Measurements from ENCODE around the gene FAM20A. TPM values are rescaled to one million over a fixed set of nuclear protein-coding genes. Genes with fewer than 3 reads are reported as not detected.

FAM20A gene
- polyA plus RNA-seq, 1 donor (not counting 4 experiments of a cell fraction or from before 2014, with no cell fraction given): not detected

GRCh38 chr17:68511254-68511670, 89.9 kb downstream of the FAM20A start:
- DNase-seq (ENCODE audit: low read depth, low spot score) (no peak), FAIRE-seq (no peak)
- H3K4me3 ChIP-seq (ENCODE audit: control insufficient read depth in 2 of 3, extremely low read depth in 1 of 3, insufficient read depth in 2 of 3, low read depth in 1 of 3, low read length in 3 of 3): peak overlapping the region; percentile 92 to 99 (median 97)
- no peaks in the 10 kb centered on the region for H3K27me3 ChIP-seq (ENCODE audit: control insufficient read depth, extremely low read depth, insufficient read depth, low read length)
- H3K36me3 ChIP-seq (ENCODE audit: control insufficient read depth in 2 of 2, extremely low read depth in 1 of 2, insufficient read depth in 2 of 2, low read length in 2 of 2): peaks cover 2 to 7% of the 10 kb centered on the region in 2 experiments
- H3K9ac ChIP-seq (ENCODE audit: control insufficient read depth, extremely low read depth, insufficient read depth, low read length): peak overlapping the region; percentile 95
- H3K27ac ChIP-seq (ENCODE audit: control insufficient read depth, insufficient read depth, low read length): peak overlapping the region; percentile 96
- peaks cover 3% of the 10 kb centered on the region for H4K20me1 ChIP-seq (ENCODE audit: control insufficient read depth, extremely low read depth, insufficient read depth, low read length)
- peak overlapping the region; percentile 89 for H2AFZ ChIP-seq (ENCODE audit: control insufficient read depth, low read length)
- H3K4me2 ChIP-seq (ENCODE audit: control insufficient read depth, extremely low read depth, insufficient read depth, low read depth, low read length): peak overlapping the region; percentile 99
- no peaks in the 10 kb centered on the region for H3K9me1 ChIP-seq (ENCODE audit: control insufficient read depth, extremely low read depth, insufficient read depth, low read length)
- peaks cover 40% of the 10 kb centered on the region for H3K79me2 ChIP-seq (ENCODE audit: control insufficient read depth, insufficient read depth, low read length)
- dilution Hi-C loops (cut with MboI; ENCODE audit: extremely low pct_ligation_motif_present, low sequenced_read_pairs): no loop called here
- H3K4me1 ChIP-seq (ENCODE audit: control insufficient read depth, extremely low read depth, insufficient read depth, low read length): peaks cover 27% of the 10 kb centered on the region
- TF ChIP-seq, protein P1, sequence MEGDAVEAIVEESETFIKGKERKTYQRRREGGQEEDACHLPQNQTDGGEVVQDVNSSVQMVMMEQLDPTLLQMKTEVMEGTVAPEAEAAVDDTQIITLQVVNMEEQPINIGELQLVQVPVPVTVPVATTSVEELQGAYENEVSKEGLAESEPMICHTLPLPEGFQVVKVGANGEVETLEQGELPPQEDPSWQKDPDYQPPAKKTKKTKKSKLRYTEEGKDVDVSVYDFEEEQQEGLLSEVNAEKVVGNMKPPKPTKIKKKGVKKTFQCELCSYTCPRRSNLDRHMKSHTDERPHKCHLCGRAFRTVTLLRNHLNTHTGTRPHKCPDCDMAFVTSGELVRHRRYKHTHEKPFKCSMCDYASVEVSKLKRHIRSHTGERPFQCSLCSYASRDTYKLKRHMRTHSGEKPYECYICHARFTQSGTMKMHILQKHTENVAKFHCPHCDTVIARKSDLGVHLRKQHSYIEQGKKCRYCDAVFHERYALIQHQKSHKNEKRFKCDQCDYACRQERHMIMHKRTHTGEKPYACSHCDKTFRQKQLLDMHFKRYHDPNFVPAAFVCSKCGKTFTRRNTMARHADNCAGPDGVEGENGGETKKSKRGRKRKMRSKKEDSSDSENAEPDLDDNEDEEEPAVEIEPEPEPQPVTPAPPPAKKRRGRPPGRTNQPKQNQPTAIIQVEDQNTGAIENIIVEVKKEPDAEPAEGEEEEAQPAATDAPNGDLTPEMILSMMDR (optimal IDR thresholded peaks at IDR 0.05 in 1 of 3, IDR thresholded peaks at IDR 0.05 in 1 of 3, conservative IDR thresholded peaks at IDR 0.05 in 1 of 3; ENCODE audit: extremely low read depth in 1 of 3, insufficient read depth in 2 of 3, low read length in 3 of 3): no peak
- TF ChIP-seq EZH2 (IDR thresholded peaks at IDR 0.05; ENCODE audit: low read length): no peak
- no peaks in the 10 kb centered on the region for H3K9me3 ChIP-seq (ENCODE audit: control insufficient read depth, low read depth, low read length)

DNA sequence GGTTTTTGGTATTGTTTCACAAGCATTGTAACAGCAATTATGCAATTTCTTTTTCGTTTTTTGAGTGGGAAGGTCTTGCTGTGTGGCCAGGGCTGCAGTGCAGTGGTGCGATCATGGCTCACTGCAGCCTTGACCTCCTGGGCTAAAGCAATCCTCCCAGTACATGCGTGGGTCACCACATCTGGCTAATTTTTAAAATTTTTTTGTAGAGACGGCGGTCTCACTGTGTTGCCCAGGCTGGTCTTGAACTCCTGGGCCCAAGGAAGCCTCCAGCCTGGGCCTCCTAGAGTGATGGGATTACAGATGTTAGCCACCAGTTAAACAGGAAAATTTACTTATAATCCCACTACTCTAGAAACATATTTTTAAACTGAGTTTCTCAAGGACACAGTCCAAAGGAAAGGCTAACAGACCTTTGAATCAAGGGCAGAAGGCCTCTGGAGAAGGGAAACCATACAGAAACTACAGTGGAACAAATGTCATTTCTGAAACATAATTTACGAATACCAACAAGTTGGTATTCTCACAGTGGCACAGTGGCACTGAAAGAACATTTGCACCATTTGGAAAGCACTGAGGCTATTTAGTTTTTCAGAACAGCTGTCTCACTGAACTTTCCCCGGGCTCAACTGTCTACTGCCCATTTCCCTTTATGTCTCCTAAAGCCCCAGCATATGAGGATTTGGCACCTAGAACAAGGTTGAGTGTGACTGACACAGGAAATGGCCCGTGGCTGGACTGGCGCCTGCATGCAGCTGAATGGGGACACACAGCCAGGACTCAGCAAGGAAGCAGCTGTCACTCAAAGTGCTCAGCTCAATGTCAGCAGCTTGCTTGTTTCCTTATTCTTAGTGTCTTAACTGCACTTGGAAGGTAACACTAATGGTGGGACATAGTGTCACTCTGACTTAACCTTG, 91.8 kb downstream of the FAM20A start:
- peaks cover 22% of the 10 kb centered on the region for H3K79me2 ChIP-seq (ENCODE audit: control insufficient read depth, insufficient read depth, low read length)
- peaks cover 19% of the 10 kb centered on the region for H3K4me1 ChIP-seq (ENCODE audit: control insufficient read depth, extremely low read depth, insufficient read depth, low read length)
- TF ChIP-seq EZH2 (IDR thresholded peaks at IDR 0.05; ENCODE audit: low read length): no peak
- TF ChIP-seq, protein P1 (optimal IDR thresholded peaks at IDR 0.05 in 1 of 3, IDR thresholded peaks at IDR 0.05 in 1 of 3, conservative IDR thresholded peaks at IDR 0.05 in 1 of 3; ENCODE audit: extremely low read depth in 1 of 3, insufficient read depth in 2 of 3, low read length in 3 of 3): no peak
- no peaks in the 10 kb centered on the region for H3K9me3 ChIP-seq (ENCODE audit: control insufficient read depth, low read depth, low read length)
- no peaks in the 10 kb centered on the region for H3K27me3 ChIP-seq (ENCODE audit: control insufficient read depth, extremely low read depth, insufficient read depth, low read length)
- peaks cover 0 to 3% of the 10 kb centered on the region in 2 experiments for H3K36me3 ChIP-seq (ENCODE audit: control insufficient read depth in 2 of 2, extremely low read depth in 1 of 2, insufficient read depth in 2 of 2, low read length in 2 of 2)
- DNase-seq (ENCODE audit: low read depth, low spot score) (no peak), FAIRE-seq (no peak)
- H3K4me2 ChIP-seq (ENCODE audit: control insufficient read depth, extremely low read depth, insufficient read depth, low read depth, low read length): no peak overlapping the region
- H3K27ac ChIP-seq (ENCODE audit: control insufficient read depth, insufficient read depth, low read length): no peak overlapping the region
- dilution Hi-C loops (cut with MboI; ENCODE audit: extremely low pct_ligation_motif_present, low sequenced_read_pairs): no loop called here
- H3K9me1 ChIP-seq (ENCODE audit: control insufficient read depth, extremely low read depth, insufficient read depth, low read length): no peaks in the 10 kb centered on the region
- H3K9ac ChIP-seq (ENCODE audit: control insufficient read depth, extremely low read depth, insufficient read depth, low read length): no peak overlapping the region
- no peak overlapping the region for H3K4me3 ChIP-seq (ENCODE audit: control insufficient read depth in 2 of 3, extremely low read depth in 1 of 3, insufficient read depth in 2 of 3, low read depth in 1 of 3, low read length in 3 of 3)
- H4K20me1 ChIP-seq (ENCODE audit: control insufficient read depth, extremely low read depth, insufficient read depth, low read length): peaks cover 3% of the 10 kb centered on the region
- H2AFZ ChIP-seq (ENCODE audit: control insufficient read depth, low read length): peak overlapping the region; percentile 69

Measured in keratinocyte (primary cell).